Endodermal cell (in vitro differentiated cells): ENCODE measurements around the gene SYNJ2. TPM values are rescaled to one million over a fixed set of nuclear protein-coding genes. Genes with fewer than 3 reads are reported as not detected.
A peak's percentile ranks its signal among the peaks of the same experiment; 100 is the strongest.

Source experiments
- DNase-seq: peaks from one replicate; pipeline ENCODE4 v3.0.0-alpha.2; 2017
- H3K27ac ChIP-seq: 2 replicates; pipeline ENCODE4 v1.5.1; 2013; ENCODE audit warnings: mild to moderate bottlenecking, low read depth, low read length, moderate library complexity
- H3K27me3 ChIP-seq: 2 replicates; pipeline ENCODE4 v1.6.1; 2013; ENCODE audit warnings: mild to moderate bottlenecking, low read length, moderate library complexity; ENCODE audit not compliant: insufficient read depth, control insufficient read depth, poor library complexity, severe bottlenecking
- H3K36me3 ChIP-seq: 2 replicates; pipeline ENCODE4 v1.7.0; 2013; ENCODE audit warnings: mild to moderate bottlenecking, low read length, moderate library complexity; ENCODE audit not compliant: control insufficient read depth, insufficient read depth
- H3K4me1 ChIP-seq: one replicate; pipeline ENCODE4 v1.7.0; 2013; ENCODE audit warnings: low read length; ENCODE audit not compliant: control insufficient read depth, insufficient read depth
- H3K4me3 ChIP-seq: 2 replicates; pipeline ENCODE4 v1.5.1; 2013; ENCODE audit warnings: mild to moderate bottlenecking, low read length, moderate library complexity
- H3K9ac ChIP-seq: 2 replicates; pipeline ENCODE4 v1.6.1; 2013; ENCODE audit warnings: mild to moderate bottlenecking, low read length, moderate library complexity; ENCODE audit not compliant: poor library complexity, severe bottlenecking; ENCODE audit errors: extremely low read depth
- H3K9me3 ChIP-seq: 2 replicates; pipeline ENCODE4 v1.6.1; 2013; ENCODE audit warnings: mild to moderate bottlenecking, low read length, moderate library complexity; ENCODE audit not compliant: control insufficient read depth
- H3K27ac Mint-ChIP-seq: 2 replicates; pipeline ENCODE4 v1.8.0; 2020; ENCODE audit warnings: mixed read lengths
- H3K27me3 Mint-ChIP-seq: 2 replicates; pipeline ENCODE4 v1.8.0; 2021; ENCODE audit warnings: mild to moderate bottlenecking, mixed read lengths; ENCODE audit not compliant: insufficient read depth
- H3K36me3 Mint-ChIP-seq: 2 replicates; pipeline ENCODE4 v1.8.0; 2020; ENCODE audit warnings: low read depth, mixed read lengths
- H3K4me1 Mint-ChIP-seq: 2 replicates; pipeline ENCODE4 v1.8.0; 2020; ENCODE audit warnings: mixed read lengths
- H3K4me3 Mint-ChIP-seq: 2 replicates; pipeline ENCODE4 v1.8.0; 2020; ENCODE audit warnings: mild to moderate bottlenecking, moderate library complexity, mixed read lengths
- H3K9me3 Mint-ChIP-seq: 2 replicates; pipeline ENCODE4 v1.8.0; 2020; ENCODE audit warnings: mild to moderate bottlenecking, mixed read lengths
- CTCF ChIP-seq: fragments of 200-600 bp; sonication (generic); conservative IDR thresholded peaks from 2 replicates; pipeline ENCODE4 v1.5.0; 2021; ENCODE audit warnings: antibody characterized with exemption, mild to moderate bottlenecking
- WGBS, 2 experiments: methylation state at CpG; one replicate each; pipeline versions ENCODE4 v1.1.5 to v1.1.7; 2013; ENCODE audit warnings: missing lambda C conversion rate in 2 of 2, mixed read lengths in 1 of 2; ENCODE audit not compliant: insufficient coverage in 1 of 2, insufficient read length in 1 of 2; 5-methylcytosine and 5-hydroxymethylcytosine counted together
- total RNA-seq, 2 donors: library from RNA; stranded (reverse); fragmentation: NEBNext Ultra II Directional in 1 of 2; extraction: Animal tissue kit (Norgen Biotek cat#: 25700) in 1 of 2; gene quantifications; 2 replicates in 1 of 2; 3 replicates in 1 of 2; pipeline ENCODE4 v1.2.1, GENCODE V29; 2021

Gene SYNJ2
- total RNA-seq, 2 donors from 2014 or later: 21.2 to 32.8 TPM

GRCh38 chr6:157961153-157961831 lies 20.4 kb upstream of the SYNJ2 start:
- no peaks in the 10 kb centered on the region for H3K27me3 ChIP-seq
- Mint-ChIP-seq H3K36me3 (peaks cover 6% of the 10 kb centered on the region), H3K4me1 (peaks cover 6% of the 10 kb centered on the region), H3K9me3 (peaks cover 34% of the 10 kb centered on the region), H3K27ac (no peak overlapping the region), H3K4me3 (no peak overlapping the region), H3K27me3 (no peaks in the 10 kb centered on the region)
- peaks cover 4% of the 10 kb centered on the region for H3K4me1 ChIP-seq
- no peak overlapping the region for H3K4me3 ChIP-seq
- DNase-seq: no peak
- no peak for TF ChIP-seq CTCF
- H3K36me3 ChIP-seq: no peaks in the 10 kb centered on the region
- 90 to 97% methylated on average over 4 to 5 of the region's 5 CpGs for WGBS, 2 experiments
- no peak overlapping the region for H3K27ac ChIP-seq
- H3K9me3 ChIP-seq: peaks cover 31% of the 10 kb centered on the region
- H3K9ac ChIP-seq: no peak overlapping the region

GRCh38 chr6:157961832-157962575 lies 19.7 kb upstream of the SYNJ2 start:
- Mint-ChIP-seq H3K9me3 (peaks cover 31% of the 10 kb centered on the region), H3K4me1 (peaks cover 6% of the 10 kb centered on the region), H3K4me3 (no peak overlapping the region), H3K27ac (no peak overlapping the region), H3K36me3 (peaks cover 6% of the 10 kb centered on the region), H3K27me3 (no peaks in the 10 kb centered on the region)
- no peak for TF ChIP-seq CTCF
- peaks cover 31% of the 10 kb centered on the region for H3K9me3 ChIP-seq
- H3K27me3 ChIP-seq: no peaks in the 10 kb centered on the region
- WGBS, 2 experiments: 90 to 96% methylated on average over 9 to 13 of the region's 13 CpGs
- peaks cover 4% of the 10 kb centered on the region for H3K4me1 ChIP-seq
- no peak overlapping the region for H3K27ac ChIP-seq
- H3K9ac ChIP-seq: no peak overlapping the region
- DNase-seq: no peak
- H3K36me3 ChIP-seq: no peaks in the 10 kb centered on the region
- no peak overlapping the region for H3K4me3 ChIP-seq

GRCh38 chr6:157962601-157963302 lies 18.9 kb upstream of the SYNJ2 start:
- Mint-ChIP-seq H3K4me3 (no peak overlapping the region), H3K27me3 (no peaks in the 10 kb centered on the region), H3K4me1 (peaks cover 6% of the 10 kb centered on the region), H3K36me3 (peaks cover 6% of the 10 kb centered on the region), H3K27ac (no peak overlapping the region), H3K9me3 (peaks cover 29% of the 10 kb centered on the region)
- H3K4me1 ChIP-seq: peaks cover 4% of the 10 kb centered on the region
- no peak overlapping the region for H3K9ac ChIP-seq
- H3K9me3 ChIP-seq: peaks cover 29% of the 10 kb centered on the region
- TF ChIP-seq CTCF: no peak
- peak; percentile 31 for DNase-seq
- H3K27ac ChIP-seq: no peak overlapping the region
- 96 to 99% methylated on average over 7 to 12 of the region's 12 CpGs for WGBS, 2 experiments
- H3K4me3 ChIP-seq: no peak overlapping the region
- no peaks in the 10 kb centered on the region for H3K36me3 ChIP-seq
- no peaks in the 10 kb centered on the region for H3K27me3 ChIP-seq
